Skin epidermis (tissue), 12 donors: ENCODE data around the gene DOCK4.

Experiments
- H3K27ac ChIP-seq, 21 experiments: fragments of 200-600 bp; sonication (generic) in 11 of 21; one replicate each; pipeline ENCODE4 v1.5.0; 2020; ENCODE audit warnings: mild to moderate bottlenecking in 3 of 21, inconsistent platforms in 2 of 21, moderate library complexity in 2 of 21
- H3K4me3 ChIP-seq, 7 experiments: fragments of 200-600 bp; sonication (generic) in 2 of 7; one replicate each; pipeline ENCODE4 v1.5.0; 2020; ENCODE audit warnings: inconsistent platforms in 2 of 7, mild to moderate bottlenecking in 2 of 7, moderate library complexity in 1 of 7

DOCK4 gene

DNA sequence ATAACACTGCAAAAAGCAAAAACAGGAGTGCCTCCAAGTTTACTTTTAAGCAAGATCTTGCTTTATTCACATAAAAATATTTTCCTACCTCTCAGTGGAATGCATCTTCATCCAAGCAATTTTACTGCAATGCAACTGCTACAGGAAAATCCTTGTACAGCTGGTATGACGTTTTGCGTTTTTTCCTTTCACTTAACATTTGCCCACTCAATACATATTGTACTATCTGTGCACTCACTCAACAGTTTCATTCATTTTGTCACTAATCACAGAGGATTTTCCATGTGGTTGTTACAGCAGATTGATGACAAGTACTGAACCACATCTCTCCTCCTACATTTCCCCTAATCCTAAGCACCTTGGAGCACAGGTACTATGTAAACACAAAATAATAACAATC is 421.9 kb downstream of the DOCK4 start:
- H3K27ac ChIP-seq = no peak overlapping the region
- H3K4me3 ChIP-seq = no peak overlapping the region

DNA sequence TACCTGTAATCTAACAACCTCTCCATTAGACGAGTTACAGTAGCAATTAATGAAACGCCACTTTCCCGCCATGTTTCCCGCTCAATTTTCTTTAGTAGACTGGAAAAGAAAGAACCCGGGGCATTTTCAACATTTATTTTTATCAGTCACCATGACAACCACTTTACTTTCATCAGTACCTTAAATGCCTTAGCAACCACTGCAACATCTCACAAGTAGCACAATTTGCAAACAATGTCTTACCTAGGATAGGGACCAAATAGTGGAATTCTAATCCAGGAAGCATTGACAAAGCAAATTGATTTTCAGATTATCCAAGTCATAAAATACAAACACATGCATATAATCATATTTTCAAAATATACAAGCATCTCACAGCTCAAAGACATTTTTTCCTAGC is 422.3 kb downstream of the DOCK4 start:
- H3K4me3 ChIP-seq = no peak overlapping the region

GRCh38 chr7:111780527-111780926 is 425.7 kb downstream of the DOCK4 start:
- H3K4me3 ChIP-seq = no peak overlapping the region
- no peak overlapping the region for H3K27ac ChIP-seq

More for the DNA sequence above, 422.3 kb downstream of the DOCK4 start:
- H3K27ac ChIP-seq = no peak overlapping the region

GRCh38 chr7:111775206-111775605 is 431.0 kb downstream of the DOCK4 start:
- H3K27ac ChIP-seq = no peak overlapping the region

DNA sequence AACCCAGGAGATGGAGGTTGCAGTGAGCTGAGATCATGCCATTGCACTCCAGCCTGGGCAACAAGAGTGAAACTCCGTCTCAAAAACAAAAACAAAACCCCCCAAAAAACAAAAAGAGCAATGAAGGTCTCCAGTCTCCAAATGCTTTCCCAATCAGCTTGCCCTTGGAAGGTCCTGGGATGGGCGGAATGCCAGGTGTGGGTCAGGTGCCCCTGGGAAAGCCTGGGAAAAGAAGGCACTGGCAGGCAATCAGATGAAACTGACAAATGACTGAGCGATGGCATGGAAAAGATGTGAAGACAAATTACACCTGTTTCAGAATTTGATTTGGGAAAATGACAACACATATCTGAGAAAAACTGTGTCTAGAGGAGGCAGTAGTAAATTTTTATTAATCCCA is 433.5 kb downstream of the DOCK4 start:
- Histone ChIP-seq H3K27ac (no peak overlapping the region), H3K4me3 (no peak overlapping the region)

More at GRCh38 chr7:111775206-111775605, 431.0 kb downstream of the DOCK4 start:
- H3K4me3 ChIP-seq = no peak overlapping the region

GRCh38 chr7:111771638-111772037 is 434.6 kb downstream of the DOCK4 start:
- no peak overlapping the region for H3K27ac ChIP-seq
- no peak overlapping the region for H3K4me3 ChIP-seq

- H3K27ac ChIP-seq = no peak overlapping the region
- no peak overlapping the region for H3K4me3 ChIP-seq
These were observed 436.1 kb downstream of the DOCK4 start for GRCh38 chr7:111770116-111770515.

DNA sequence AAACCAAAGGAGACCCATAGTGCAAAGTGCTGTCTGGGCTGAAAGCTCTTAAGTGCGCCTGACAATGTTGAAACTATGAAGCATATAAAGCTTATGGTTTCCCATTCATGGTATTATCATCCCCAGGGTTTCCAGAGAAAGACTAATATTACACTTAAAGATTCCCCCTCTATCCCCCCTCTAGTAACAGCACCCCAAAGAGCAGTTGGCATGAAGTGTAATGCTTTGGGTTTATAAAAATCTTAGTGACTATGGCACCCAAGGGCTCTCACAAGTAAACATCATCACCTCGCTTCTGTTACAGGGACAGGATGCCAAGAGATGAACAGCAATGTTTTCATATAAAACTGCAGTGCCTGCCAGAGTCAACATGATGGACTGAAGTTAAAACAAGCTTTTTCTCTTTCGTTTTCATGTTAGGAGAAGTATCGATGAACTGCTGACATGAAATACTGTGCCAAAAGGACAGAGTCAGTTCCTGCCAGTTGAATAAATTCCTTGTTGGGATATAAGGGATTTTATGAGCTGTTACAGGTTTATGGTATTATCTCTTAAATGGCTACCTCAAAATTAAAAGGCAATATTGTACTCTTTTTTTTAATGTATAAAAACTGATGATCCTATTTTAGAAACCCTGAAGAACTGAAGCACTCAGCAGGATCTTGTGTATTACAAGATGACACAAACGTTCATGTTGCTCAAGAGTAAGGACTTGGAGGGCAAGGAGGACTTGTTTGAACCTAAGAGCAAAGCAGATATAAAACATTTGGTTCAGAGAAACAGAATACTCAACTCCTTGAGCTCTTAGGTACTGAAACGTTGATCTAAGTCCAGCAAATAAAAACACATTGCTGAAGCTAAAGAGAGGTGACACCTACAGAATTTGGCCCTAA is 440.2 kb downstream of the DOCK4 start:
- no peak overlapping the region for H3K27ac ChIP-seq
- H3K4me3 ChIP-seq = no peak overlapping the region

DNA sequence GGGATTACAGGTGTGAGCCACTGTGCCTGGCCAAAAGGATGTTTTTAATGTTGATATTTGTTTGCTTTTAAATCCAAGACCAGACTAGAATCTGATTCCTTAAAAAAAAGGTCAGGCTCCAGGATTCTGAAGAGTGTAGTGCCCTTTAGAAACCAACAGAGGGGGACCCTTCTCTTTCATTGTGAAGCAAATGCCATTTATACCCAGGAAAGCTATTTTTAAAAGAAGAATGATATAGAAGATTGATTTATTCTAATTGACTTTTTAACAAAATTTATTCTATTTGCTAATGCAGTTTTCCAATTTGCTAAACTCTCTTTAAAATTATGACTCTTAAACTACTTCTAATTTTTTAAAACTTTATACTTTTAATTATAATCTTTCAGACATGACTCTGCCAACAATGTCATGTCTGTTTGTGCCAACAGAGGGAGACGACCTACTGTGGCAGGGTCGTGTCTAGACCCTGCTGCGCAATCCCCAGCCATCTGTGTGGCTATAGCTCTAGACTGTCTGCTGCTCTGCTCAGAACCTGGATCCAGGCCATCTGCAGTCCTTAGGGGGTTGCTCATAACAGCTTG is 442.9 kb downstream of the DOCK4 start:
- Histone ChIP-seq H3K4me3 (no peak overlapping the region), H3K27ac (no peak overlapping the region)

GRCh38 chr7:111762799-111763198 is 443.4 kb downstream of the DOCK4 start:
- no peak overlapping the region for H3K27ac ChIP-seq
- no peak overlapping the region for H3K4me3 ChIP-seq

DNA sequence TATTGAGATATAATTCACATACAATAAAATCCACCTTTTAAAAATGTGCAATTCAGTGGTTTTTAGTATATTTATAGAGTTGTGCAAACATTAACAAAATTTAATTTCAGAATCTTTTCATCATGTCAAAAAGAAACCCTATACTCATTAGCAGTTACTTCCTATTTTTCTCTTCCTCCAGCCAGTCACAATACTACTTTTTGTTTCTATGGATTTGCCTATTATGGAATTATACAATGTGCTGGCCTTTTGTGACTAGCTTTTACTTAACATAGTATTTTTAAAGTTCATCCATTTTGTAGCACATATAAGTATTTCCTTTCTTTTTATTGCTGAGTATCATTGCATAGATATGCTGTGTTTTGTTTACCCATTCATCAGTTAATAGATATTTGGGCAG is 444.0 kb downstream of the DOCK4 start:
- no peak overlapping the region for H3K4me3 ChIP-seq

DNA sequence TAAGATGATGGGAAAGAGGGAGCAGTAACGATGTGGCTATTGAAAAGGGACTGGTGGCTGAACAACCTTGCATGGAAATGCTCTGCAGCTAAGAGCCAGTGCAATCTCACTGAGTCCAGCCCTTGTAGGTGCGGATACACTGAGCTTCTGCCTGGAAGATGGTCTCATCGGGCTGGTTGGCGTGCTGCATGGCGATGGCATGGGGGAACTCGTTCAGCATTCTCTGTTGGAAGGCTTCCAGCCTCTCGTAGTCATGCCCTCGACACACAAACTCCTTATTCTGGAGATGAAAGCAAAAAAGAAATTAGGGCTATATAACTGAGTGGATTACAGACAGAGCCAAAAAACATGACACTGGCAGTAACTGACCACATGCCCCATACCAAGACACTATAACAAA is 446.2 kb downstream of the DOCK4 start:
- no peak overlapping the region for H3K4me3 ChIP-seq
- H3K27ac ChIP-seq = no peak overlapping the region

More for the DNA sequence above, 444.0 kb downstream of the DOCK4 start:
- no peak overlapping the region for H3K27ac ChIP-seq

DNA sequence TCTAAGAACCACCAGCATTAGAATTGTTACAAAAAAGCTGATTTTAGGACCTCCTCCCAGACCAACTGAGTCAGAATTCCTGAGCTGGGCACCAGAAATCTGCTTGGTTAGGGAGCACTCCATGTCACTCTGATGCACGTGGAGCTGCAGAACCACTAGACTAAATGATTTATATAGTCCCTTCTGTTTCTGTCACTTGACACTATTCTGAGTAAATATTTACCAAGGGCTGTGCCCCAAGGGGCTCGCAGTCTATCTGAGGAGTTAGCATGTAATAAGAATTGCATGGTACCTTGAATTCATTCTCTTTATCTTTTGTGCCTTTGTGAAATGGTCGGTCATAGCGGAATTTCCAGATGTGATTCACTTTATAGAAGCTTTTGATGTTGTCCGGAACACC is 447.9 kb downstream of the DOCK4 start:
- H3K4me3 ChIP-seq = no peak overlapping the region
- H3K27ac ChIP-seq = no peak overlapping the region

DNA sequence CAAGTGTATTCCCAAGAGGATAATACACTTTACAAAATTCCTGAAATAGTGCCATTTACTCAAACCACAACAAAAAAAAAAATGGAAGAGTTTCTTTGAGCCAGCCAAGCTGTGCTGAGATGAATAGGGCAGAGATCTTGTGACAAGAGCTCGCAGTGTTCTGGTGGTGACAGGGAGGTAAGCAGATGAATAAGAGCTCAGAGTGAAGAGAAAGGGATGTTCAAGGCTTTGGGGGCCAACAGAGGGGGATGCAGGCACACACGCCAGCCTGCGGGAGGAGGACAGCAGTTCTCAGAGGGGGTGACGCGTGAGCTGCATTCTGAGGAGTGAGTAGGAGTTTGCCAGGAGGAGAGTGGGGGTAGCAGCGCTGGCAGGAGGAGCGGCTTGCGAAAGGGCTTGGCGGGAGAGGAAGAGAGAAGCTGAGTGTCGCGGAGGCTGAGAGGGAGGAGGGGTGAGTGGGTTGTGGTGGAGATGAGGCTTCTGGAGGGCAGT is 449.5 kb downstream of the DOCK4 start:
- H3K27ac ChIP-seq = peak overlapping the region in 1 of 21 experiments; percentile 32
- H3K4me3 ChIP-seq = no peak overlapping the region

- H3K4me3 ChIP-seq = no peak overlapping the region
- H3K27ac ChIP-seq = no peak overlapping the region
These were observed 450.8 kb downstream of the DOCK4 start for GRCh38 chr7:111755383-111755782.

DNA sequence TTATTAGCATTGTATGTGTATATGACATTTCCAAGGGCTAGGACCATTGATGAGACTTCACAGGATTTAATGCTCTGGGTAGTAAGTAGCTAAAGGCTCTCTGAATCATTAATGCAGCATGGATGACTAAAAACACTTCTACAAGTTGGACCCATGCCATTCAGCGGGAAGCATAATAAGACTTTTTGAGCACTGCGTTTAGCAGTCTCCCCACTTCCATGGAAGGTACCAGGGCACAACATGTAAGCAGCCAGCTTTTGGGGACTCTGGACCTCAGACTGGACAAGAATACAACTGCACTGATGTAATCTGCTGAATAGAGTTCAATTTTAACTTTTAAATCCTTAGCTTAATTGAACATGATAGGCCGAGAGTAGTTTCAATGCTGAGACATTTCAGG is 452.2 kb downstream of the DOCK4 start:
- Histone ChIP-seq H3K4me3 (no peak overlapping the region), H3K27ac (no peak overlapping the region)

- no peak overlapping the region for H3K4me3 ChIP-seq
- H3K27ac ChIP-seq = no peak overlapping the region
These were observed 454.1 kb downstream of the DOCK4 start for GRCh38 chr7:111752022-111752582.

DNA sequence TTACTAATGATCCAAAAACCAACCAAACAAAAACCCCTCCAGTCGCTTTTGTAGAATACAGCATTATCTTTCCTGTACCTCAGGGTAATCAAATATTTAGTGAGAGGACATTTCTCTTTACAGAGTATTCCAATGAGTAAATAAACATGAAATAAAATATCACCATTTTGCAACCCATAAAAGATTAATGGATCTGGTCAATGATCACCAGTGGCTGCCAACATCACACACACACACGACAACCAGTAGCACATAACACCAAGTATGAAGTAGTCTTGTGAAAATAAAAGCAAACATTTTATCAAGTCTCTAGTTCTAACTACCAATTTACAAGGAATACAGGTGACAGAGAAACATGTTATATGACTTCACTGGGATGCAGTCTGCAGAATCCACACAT is 455.3 kb downstream of the DOCK4 start:
- Histone ChIP-seq H3K4me3 (no peak overlapping the region), H3K27ac (no peak overlapping the region)

DNA sequence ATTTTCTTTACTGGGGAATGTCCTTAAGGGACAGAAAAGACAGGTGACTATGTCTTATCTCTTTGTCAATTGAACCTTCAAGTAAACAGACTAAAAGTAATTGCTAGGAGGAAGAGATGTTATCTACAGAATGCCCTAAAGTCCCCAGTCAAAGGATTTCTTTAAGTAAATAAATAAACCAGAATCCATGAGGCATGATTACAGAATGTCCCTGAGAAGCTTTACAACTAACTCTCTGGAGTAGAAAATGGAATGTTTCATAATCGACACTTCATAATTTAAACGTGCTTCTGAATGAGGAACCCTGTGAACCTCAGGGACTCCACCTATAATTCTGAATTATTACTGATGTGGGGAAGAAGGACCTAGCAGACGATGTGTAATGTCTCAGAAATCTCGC is 456.0 kb downstream of the DOCK4 start:
- H3K27ac ChIP-seq = no peak overlapping the region
- H3K4me3 ChIP-seq = no peak overlapping the region

DNA sequence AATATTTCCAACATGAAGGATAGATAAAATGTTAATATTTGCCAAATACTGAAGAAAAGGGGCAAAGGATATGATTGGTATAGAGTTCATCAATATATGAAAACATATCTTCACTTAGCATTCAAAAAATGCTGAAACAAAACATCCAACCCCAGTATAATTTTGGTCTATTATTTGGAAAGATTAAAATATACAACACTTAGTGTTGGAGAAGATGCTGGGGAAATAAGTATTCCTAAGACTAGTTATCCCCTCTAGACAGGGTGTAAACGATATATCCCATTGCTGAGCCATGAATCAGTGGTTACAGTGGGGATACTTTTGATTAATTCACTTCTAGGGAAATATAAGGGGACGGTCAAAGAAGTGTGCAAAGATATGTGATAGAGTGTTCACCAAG is 456.6 kb downstream of the DOCK4 start:
- Histone ChIP-seq H3K27ac (no peak overlapping the region), H3K4me3 (no peak overlapping the region)

DNA sequence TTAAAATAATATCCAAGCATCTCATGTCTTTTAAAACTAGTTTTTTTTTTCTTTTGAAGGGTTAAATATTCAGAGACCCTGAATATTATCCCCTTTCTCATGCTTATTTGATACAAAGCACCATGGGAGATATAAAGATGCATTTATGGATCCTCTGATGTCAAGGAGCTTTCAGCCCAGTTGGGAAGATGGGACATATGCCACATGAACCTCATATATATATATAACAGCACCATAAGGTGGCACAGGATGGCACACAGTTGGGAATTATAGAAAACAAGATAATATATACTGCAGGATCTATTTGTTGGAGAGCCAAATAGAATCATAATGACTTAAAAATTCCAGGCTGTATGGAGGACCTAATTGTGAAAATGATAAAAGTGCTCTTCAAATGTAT is 458.5 kb downstream of the DOCK4 start:
- Histone ChIP-seq H3K4me3 (no peak overlapping the region), H3K27ac (no peak overlapping the region)
